ENCODE data around the gene FBXO9.
"Not testable (repeated sequence)": the region's sequence is repeated elsewhere in the genome, so short reads cannot be mapped to it uniquely, and the experiment has no call there.

DNA sequence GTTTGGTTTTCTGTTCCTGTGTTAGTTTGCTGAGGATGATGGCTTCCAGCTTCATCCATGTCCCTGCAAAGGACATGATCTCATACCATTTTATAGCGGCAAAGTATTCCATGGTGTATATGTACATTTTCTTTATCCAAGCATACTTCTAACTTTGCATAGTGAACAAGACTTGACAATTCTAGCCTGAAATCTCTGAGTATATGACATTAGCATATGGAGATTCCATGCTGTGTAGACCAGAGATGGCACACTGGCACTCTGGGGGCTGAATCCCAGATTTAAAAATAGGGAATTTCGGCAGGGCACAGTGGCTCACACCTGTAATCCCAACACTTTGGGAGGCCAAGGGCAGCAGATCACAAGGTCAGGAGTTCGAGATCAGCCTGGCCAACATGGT is 13.1 kb upstream of the FBXO9 start:
- not testable (repeated sequence) for TF ChIP-seq EZH2, EZH2phosphoT487 (IDR thresholded peaks at IDR 0.05)
- TF ChIP-seq, protein P1, sequence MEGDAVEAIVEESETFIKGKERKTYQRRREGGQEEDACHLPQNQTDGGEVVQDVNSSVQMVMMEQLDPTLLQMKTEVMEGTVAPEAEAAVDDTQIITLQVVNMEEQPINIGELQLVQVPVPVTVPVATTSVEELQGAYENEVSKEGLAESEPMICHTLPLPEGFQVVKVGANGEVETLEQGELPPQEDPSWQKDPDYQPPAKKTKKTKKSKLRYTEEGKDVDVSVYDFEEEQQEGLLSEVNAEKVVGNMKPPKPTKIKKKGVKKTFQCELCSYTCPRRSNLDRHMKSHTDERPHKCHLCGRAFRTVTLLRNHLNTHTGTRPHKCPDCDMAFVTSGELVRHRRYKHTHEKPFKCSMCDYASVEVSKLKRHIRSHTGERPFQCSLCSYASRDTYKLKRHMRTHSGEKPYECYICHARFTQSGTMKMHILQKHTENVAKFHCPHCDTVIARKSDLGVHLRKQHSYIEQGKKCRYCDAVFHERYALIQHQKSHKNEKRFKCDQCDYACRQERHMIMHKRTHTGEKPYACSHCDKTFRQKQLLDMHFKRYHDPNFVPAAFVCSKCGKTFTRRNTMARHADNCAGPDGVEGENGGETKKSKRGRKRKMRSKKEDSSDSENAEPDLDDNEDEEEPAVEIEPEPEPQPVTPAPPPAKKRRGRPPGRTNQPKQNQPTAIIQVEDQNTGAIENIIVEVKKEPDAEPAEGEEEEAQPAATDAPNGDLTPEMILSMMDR (IDR thresholded peaks at IDR 0.05) = not testable (repeated sequence)

Measured in neural progenitor cell (in vitro differentiated cells).